ENCODE results near the gene PSMB5.
A peak's percentile ranks its signal among the peaks of the same experiment; 100 is the strongest.

The PSMB5 gene

DNA sequence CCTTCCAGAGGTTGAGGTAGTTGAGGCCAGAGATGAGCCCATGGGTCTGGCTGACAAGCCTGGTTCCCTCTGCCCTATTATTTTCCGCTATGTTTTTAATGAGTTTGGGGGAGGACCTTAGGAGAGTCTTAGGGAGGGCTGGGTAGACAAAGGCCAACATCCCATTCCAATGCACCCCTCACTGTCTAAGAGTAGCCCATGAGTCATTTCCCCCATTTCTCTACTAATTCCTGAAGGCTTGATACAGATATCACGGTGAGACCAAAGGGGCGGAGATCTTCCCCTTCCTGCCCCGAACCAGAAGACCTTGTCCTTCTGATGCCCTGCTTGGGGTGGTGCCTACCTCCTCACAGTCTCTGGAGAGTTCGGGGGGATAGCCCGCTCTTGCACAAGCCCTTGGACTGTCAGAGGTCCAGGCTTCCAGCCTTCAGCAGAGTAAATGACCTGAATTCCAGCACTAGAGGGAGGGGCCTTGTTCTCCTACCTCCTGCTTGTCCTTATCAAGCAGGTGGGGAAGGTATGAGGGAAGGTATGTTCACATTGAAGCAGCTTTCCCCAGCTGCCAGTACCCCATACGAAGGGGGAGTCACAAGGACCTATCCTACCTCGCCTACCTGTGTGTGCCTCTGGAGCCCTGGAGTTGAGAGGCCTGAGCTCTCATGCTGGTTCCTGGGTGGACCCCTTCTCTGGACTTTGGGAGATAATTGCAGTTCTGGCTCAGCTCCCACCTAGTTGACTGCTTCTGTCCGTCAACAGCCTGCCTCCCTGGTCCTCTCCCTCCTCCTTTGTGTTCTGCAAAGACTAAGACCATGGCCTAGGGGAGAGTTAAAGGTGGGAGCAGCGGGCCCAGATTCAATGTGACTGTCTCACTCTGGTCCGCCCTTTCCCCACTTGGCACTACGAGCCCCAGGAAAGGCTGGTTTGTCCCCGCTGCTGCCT is 11.0 kb upstream of the PSMB5 start:
- no peak for FAIRE-seq

DNA sequence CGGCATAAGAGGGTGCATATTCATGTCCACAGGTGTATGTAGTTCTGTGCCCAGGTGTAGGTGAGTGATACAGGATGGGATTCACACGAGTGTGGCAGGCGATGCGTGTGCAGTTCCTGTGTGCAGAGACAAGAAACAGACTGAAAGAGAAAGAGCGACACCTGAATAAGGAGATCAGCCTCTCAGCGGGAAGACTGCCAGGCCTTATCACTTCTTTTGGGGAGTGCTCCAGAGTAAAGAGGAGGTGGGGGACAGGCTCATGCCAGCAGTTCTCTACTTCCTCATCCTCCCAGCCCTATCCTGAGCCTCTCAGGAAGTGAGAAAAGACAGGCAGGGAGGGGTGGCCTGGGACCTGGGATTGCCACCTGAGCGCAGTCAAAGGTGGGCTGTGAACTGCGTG is 10.1 kb upstream of the PSMB5 start:
- FAIRE-seq (no peak), DNase-seq (ENCODE audit: insufficient read length, low spot score) (no peak)
- TF ChIP-seq PAX5 (IDR thresholded peaks at IDR 0.05; ENCODE audit: insufficient read depth, low read length, severe bottlenecking) (no peak), POLR2A (IDR thresholded peaks at IDR 0.05; ENCODE audit: low read depth, low read length) (no peak), POU2F2 (IDR thresholded peaks at IDR 0.05; ENCODE audit: low read depth, low read length) (no peak), POLR2AphosphoS5 (IDR thresholded peaks at IDR 0.05; ENCODE audit: low read depth, low read length) (no peak), SPI1 (IDR thresholded peaks at IDR 0.05; ENCODE audit: low read depth, low read length) (no peak), TAF1 (IDR thresholded peaks at IDR 0.05; ENCODE audit: low read depth, low read length) (no peak)

More for the DNA sequence above, 11.0 kb upstream of the PSMB5 start:
- TF ChIP-seq POU2F2 (IDR thresholded peaks at IDR 0.05; ENCODE audit: low read depth, low read length) (no peak), POLR2A (IDR thresholded peaks at IDR 0.05; ENCODE audit: low read depth, low read length) (no peak)
- DNase-seq (ENCODE audit: insufficient read length, low spot score) = no peak

DNA sequence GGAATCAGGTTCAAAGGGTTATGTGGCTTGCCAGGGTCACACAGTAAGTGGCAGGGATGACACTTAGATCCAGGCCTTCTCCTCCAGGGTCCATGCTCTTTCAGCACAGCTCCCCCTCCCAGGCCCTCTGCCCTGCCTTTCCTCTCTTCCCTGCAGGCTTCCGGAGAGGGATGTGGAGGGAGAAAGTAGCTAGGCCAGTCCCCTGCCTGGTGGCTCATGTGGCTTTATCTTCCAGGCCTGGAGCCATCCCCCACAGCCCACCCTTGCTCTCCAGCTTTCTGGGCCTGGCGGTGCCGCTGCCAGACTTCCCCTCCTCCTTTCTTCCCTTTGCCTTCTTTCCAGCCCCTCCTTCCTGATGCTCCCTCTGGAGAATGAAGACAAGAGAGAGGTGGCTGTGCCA is 9.1 kb upstream of the PSMB5 start:
- DNase-seq (ENCODE audit: insufficient read length, low spot score) (no peak), FAIRE-seq (no peak)
- TF ChIP-seq POLR2A (IDR thresholded peaks at IDR 0.05; ENCODE audit: low read depth, low read length) = no peak
- no peak for TF ChIP-seq TAF1 (IDR thresholded peaks at IDR 0.05; ENCODE audit: low read depth, low read length)
- TF ChIP-seq PAX5 (IDR thresholded peaks at IDR 0.05; ENCODE audit: insufficient read depth, low read length, severe bottlenecking) = no peak
- no peak for TF ChIP-seq SPI1 (IDR thresholded peaks at IDR 0.05; ENCODE audit: low read depth, low read length)
- TF ChIP-seq POU2F2 (IDR thresholded peaks at IDR 0.05; ENCODE audit: low read depth, low read length) = no peak
- no peak for TF ChIP-seq POLR2AphosphoS5 (IDR thresholded peaks at IDR 0.05; ENCODE audit: low read depth, low read length)

DNA sequence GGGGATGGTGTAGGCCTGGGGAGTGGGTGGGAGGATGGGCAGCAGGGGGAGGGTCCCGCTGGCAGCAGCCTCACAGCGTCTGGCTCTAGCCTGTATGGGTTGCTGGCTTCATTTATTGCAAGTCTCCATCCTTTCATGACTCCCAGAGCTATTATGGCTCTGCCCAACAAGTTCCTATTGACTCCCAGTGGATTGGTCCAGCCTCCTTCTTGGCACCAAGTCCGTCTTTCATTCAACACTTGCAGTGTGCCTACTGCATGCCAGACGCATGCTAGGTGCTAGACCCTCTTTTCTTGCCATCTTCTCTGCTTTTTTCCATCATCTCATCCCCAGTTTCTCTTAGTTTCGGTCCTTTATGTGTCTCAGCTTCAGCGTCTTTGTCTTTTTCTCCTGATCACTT is 8.4 kb upstream of the PSMB5 start:
- FAIRE-seq = no peak
- TF ChIP-seq POLR2AphosphoS5 (IDR thresholded peaks at IDR 0.05; ENCODE audit: low read depth, low read length) (no peak), SPI1 (IDR thresholded peaks at IDR 0.05; ENCODE audit: low read depth, low read length) (no peak), PAX5 (IDR thresholded peaks at IDR 0.05; ENCODE audit: insufficient read depth, low read length, severe bottlenecking) (no peak), POU2F2 (IDR thresholded peaks at IDR 0.05; ENCODE audit: low read depth, low read length) (no peak), POLR2A (IDR thresholded peaks at IDR 0.05; ENCODE audit: low read depth, low read length) (no peak), TAF1 (IDR thresholded peaks at IDR 0.05; ENCODE audit: low read depth, low read length) (no peak)
- no peak for DNase-seq (ENCODE audit: insufficient read length, low spot score)

DNA sequence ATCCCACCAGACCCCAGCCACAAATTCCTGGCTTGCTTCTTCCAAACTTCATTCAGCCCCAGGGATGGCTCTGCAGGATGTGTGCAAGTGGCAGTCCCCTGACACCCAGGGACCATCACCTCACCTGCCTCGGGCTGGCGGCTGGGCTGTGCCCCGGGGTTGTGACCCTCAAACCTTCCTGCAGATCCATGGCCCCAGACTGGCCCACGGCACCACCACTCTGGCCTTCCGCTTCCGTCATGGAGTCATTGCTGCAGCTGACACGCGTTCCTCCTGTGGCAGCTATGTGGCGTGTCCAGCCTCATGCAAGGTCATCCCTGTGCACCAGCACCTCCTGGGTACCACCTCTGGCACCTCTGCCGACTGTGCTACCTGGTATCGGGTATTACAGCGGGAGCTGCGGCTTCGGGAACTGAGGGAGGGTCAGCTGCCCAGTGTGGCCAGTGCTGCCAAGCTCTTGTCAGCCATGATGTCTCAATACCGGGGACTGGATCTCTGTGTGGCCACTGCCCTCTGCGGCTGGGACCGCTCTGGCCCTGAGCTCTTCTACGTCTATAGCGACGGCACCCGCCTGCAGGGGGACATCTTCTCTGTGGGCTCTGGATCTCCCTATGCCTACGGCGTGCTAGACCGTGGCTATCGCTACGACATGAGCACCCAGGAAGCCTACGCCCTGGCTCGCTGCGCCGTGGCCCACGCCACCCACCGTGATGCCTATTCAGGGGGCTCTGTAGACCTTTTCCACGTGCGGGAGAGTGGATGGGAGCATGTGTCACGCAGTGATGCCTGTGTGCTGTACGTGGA is 7.7 kb upstream of the PSMB5 start, which contains the start of gene PSMB11:
PSMB11 (plus strand) TSS at position 51 of the 804 bp plus-strand sequence; CDS start at position 65, 14 bp downstream.
- TF ChIP-seq TAF1 (IDR thresholded peaks at IDR 0.05; ENCODE audit: low read depth, low read length) = no peak
- TF ChIP-seq SPI1 (IDR thresholded peaks at IDR 0.05; ENCODE audit: low read depth, low read length) = no peak
- no peak for TF ChIP-seq POLR2A (IDR thresholded peaks at IDR 0.05; ENCODE audit: low read depth, low read length)
- TF ChIP-seq POLR2AphosphoS5 (IDR thresholded peaks at IDR 0.05; ENCODE audit: low read depth, low read length) = no peak
- TF ChIP-seq POU2F2 (IDR thresholded peaks at IDR 0.05; ENCODE audit: low read depth, low read length) = no peak
- no peak for TF ChIP-seq PAX5 (IDR thresholded peaks at IDR 0.05; ENCODE audit: insufficient read depth, low read length, severe bottlenecking)
- no peak for DNase-seq (ENCODE audit: insufficient read length, low spot score)
- FAIRE-seq = no peak

DNA sequence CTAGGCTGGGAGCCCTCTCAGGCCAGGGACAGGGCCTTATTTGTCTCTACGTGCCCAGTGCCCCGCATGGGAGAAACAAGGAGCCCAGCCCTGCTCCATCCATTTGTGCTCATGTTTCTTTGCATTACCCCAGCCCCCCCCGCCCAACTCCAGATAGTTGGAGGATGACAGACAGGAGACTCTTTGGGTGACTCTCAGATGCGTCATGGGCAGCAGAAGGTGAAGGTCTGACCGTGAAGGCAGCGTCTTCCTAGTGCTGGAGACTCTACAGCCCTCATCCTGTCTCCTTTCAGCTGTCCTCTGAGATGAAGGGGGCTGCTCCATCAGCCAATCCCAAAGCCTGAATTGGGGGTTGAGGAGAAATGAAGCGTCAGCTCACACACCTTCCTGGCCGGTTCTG is 7.0 kb upstream of the PSMB5 start:
- no peak for TF ChIP-seq TAF1 (IDR thresholded peaks at IDR 0.05; ENCODE audit: low read depth, low read length)
- FAIRE-seq (no peak), DNase-seq (ENCODE audit: insufficient read length, low spot score) (no peak)

DNA sequence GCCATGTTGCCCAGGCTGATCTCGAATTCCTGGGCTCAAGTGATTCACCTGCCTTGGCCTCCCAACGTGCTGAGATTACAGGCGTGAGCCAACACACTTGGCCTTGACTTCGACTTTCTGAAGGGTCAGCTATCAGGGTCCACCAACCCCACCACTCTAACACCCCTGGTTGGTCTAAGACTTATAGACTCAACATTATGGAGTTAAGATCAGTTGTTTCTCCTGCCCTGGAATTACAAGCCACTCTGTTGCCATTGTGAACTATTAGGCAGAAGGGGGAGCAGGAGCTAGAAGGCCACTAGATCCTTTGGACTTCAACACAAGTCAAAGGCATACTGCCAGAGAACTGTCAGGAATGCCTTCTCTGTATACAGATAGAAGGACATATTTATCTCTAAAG is 5.4 kb upstream of the PSMB5 start:
- DNase-seq (ENCODE audit: insufficient read length, low spot score) (no peak), FAIRE-seq (no peak)
- no peak for TF ChIP-seq POLR2A (IDR thresholded peaks at IDR 0.05; ENCODE audit: low read depth, low read length)
- no peak for TF ChIP-seq PAX5 (IDR thresholded peaks at IDR 0.05; ENCODE audit: insufficient read depth, low read length, severe bottlenecking)
- TF ChIP-seq POU2F2 (IDR thresholded peaks at IDR 0.05; ENCODE audit: low read depth, low read length) = no peak
- TF ChIP-seq POLR2AphosphoS5 (IDR thresholded peaks at IDR 0.05; ENCODE audit: low read depth, low read length) = no peak
- TF ChIP-seq SPI1 (IDR thresholded peaks at IDR 0.05; ENCODE audit: low read depth, low read length) = no peak
- TF ChIP-seq TAF1 (IDR thresholded peaks at IDR 0.05; ENCODE audit: low read depth, low read length) = no peak

DNA sequence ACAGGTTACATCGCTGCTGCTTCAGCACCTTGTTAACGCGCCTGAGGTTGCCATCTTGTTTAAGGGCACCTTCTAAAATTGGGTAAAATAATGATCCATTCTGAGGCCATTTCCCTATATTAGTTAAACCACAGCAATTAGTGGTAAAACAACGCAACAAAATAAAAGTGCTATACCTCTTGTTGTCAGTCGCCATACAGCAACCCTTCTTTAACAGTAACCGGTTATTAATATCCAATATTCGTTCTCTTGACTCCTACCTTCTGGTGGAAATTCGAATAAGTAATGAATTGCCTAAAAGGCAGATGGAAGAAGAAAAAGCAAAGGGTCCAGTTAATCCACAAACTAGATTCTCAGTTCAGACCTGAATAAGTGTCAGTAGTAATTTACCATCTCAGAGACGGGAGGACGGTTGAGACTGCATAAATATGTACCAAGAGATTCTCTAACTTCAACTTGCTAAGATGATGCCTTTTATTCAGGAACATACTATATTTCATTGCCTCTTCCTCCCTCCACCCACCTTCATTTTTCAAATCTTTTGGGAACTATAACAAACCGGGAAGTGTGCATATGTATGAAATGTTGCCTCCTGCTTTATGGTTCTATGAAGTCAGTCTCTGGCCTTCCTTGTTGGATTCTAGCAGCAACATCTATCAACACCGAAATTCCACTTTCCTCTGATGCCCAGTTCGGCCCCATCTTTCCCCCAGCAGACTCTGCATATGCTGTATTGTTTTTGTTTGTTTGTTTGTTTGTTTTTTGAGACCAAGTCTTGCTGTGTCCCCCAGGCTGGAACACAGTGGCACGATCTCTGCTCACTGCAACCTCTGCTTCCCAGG is 824 bp upstream of the PSMB5 start:
- FAIRE-seq = no peak
- TF ChIP-seq TAF1 (IDR thresholded peaks at IDR 0.05; ENCODE audit: low read depth, low read length) (0 out of 2 replicates have a peak, but pooled peaks have one; percentile 26), POLR2AphosphoS5 (IDR thresholded peaks at IDR 0.05; ENCODE audit: low read depth, low read length) (no peak)
- no peak for DNase-seq (ENCODE audit: insufficient read length, low spot score)

DNA sequence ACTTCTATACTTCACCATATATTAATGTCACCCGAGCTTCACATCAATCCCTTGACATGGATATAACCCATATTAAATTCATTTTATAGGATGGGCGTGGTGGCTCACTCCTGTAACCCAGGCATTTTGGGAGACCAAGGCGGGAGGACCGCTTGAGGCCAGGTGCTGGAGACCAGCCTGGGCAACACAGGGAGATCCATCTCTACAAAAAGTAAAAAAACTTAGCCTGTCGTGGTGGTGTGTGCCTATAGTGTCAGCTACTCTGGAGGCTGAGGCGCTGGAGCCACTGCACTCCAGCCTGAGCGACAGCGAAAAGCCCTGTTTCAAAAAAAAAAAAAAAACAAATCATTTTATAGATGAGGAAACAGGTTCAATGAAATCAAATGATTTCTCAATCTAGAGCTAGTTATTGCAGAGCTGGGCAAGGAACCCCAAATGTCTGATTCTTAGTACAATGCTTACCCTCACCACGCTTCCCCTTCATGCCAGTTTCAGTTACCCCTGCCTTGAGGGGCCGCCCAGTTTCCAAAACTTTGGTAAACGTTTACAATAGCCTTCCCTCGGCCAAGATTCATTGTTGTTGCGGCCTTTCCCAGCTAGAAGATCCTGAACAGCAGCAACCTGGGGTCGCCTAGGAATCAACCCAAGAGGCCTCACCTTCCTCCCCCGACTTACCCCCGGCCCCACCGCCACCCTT is 751 bp downstream of the PSMB5 start:
- 0 out of 2 replicates have a peak, but pooled peaks have one; percentile 4 for TF ChIP-seq SPI1 (IDR thresholded peaks at IDR 0.05; ENCODE audit: low read depth, low read length)
- no peak for TF ChIP-seq POLR2A (IDR thresholded peaks at IDR 0.05; ENCODE audit: low read depth, low read length)
- no peak for FAIRE-seq
- no peak for DNase-seq (ENCODE audit: insufficient read length, low spot score)
